ENCODE data around the gene CUL7. TPM values are rescaled to one million over a fixed set of nuclear protein-coding genes. Genes with fewer than 3 reads are reported as not detected.

Gene CUL7
- total and polyA plus RNA-seq, 2 of the 8 experiments (the other 6 are each of a cell fraction or from before 2014, with no cell fraction given), result 10.8 to 15.0 TPM

GRCh38 chr6:43013843-43014433, 39.7 kb downstream of the CUL7 start, which contains the start of the genes KLHDC3 and MEA1 (continued):
- TF ChIP-seq SP2 (IDR thresholded peaks at IDR 0.05; ENCODE audit: low read length) (no peak), TEAD4 (IDR thresholded peaks at IDR 0.05; ENCODE audit: low read depth, low read length) (peak; percentile 46; the same call in 1 of the 2 replicates), EGR1 (IDR thresholded peaks at IDR 0.05; ENCODE audit: borderline replicate concordance, low read depth, low read length) (peak; percentile 79), CEBPB (IDR thresholded peaks at IDR 0.05; ENCODE audit: low read depth, low read length) (no peak), GABPA (IDR thresholded peaks at IDR 0.05; ENCODE audit: borderline replicate concordance, insufficient read depth, low read length) (no peak; the same call in 1 of the 2 replicates), USF2 (IDR thresholded peaks at IDR 0.05; ENCODE audit: low read length) (peak; percentile 62; the same call in 1 of the 2 replicates), YY1 (IDR thresholded peaks at IDR 0.05; ENCODE audit: low read depth, low read length) (no peak), BACH1 (IDR thresholded peaks at IDR 0.05; ENCODE audit: low read length) (no peak), RFX5 (IDR thresholded peaks at IDR 0.05; ENCODE audit: borderline replicate concordance, low read depth, low read length) (no peak), CTBP2 (IDR thresholded peaks at IDR 0.05; ENCODE audit: borderline replicate concordance, insufficient read depth, insufficient read length, low read length) (no peak), POLR2A (IDR thresholded peaks at IDR 0.05; ENCODE audit: control extremely low read depth in 1 of 2, low read depth in 2 of 2, low read length in 2 of 2) (no peak), FOSL1 (IDR thresholded peaks at IDR 0.05; ENCODE audit: insufficient read depth, low read depth, low read length) (no peak), HDAC6 (IDR thresholded peaks at IDR 0.05; ENCODE audit: low read depth, low read length) (no peak), TAF1 (IDR thresholded peaks at IDR 0.05; ENCODE audit: low read depth, low read length) (peak; percentile 67), POLR2AphosphoS5 (IDR thresholded peaks at IDR 0.05; ENCODE audit: low read depth, low read length) (no peak), TCF12 (IDR thresholded peaks at IDR 0.05; ENCODE audit: low read depth, low read length) (0 out of 2 replicates have a peak, but pooled peaks have one; percentile 42), SRF (IDR thresholded peaks at IDR 0.05; ENCODE audit: low read depth, low read length) (peak; percentile 33; the same call in 1 of the 2 replicates), KDM4A (IDR thresholded peaks at IDR 0.05; ENCODE audit: low read depth, low read length, severe bottlenecking) (peak; percentile 47), ATF3 (IDR thresholded peaks at IDR 0.05; ENCODE audit: insufficient read depth, low read depth, low read length) (0 out of 2 replicates have a peak, but pooled peaks have one; percentile 40), MAX (IDR thresholded peaks at IDR 0.05) (peak; percentile 99), SUZ12 (IDR thresholded peaks at IDR 0.05; ENCODE audit: low read length) (no peak), ASH2L (IDR thresholded peaks at IDR 0.05; ENCODE audit: low read length) (peak; percentile 97), KDM1A (IDR thresholded peaks at IDR 0.05; ENCODE audit: borderline replicate concordance, low read length) (peak; percentile 77), NANOG (IDR thresholded peaks at IDR 0.05; ENCODE audit: insufficient read depth, low read depth, low read length, poor library complexity, severe bottlenecking) (peak; percentile 59)
